ENCODE data around the gene PLEKHA5. TPM values are rescaled to one million over a fixed set of nuclear protein-coding genes. Genes with fewer than 3 reads are reported as not detected.

The PLEKHA5 gene
- polyA plus RNA-seq, 1 of the 3 experiments (the other 2 are of a cell fraction), result 7.1 TPM

- TF ChIP-seq TAF1 (IDR thresholded peaks at IDR 0.05; ENCODE audit: borderline replicate concordance, low read depth, low read length), result no peak
- no peak for TF ChIP-seq EZH2phosphoT487 (IDR thresholded peaks at IDR 0.05; ENCODE audit: borderline replicate concordance, low read depth)
- TF ChIP-seq CTCF (IDR thresholded peaks at IDR 0.05), result no peak
- TF ChIP-seq MXI1 (IDR thresholded peaks at IDR 0.05; ENCODE audit: low read depth, low read length), result no peak
- no peak for TF ChIP-seq FOXJ3 (CRISPR knock-in tag; IDR thresholded peaks at IDR 0.05)
- TF ChIP-seq IRF3 (IDR thresholded peaks at IDR 0.05; ENCODE audit: low read depth, low read length), result no peak
- TF ChIP-seq, protein P1, sequence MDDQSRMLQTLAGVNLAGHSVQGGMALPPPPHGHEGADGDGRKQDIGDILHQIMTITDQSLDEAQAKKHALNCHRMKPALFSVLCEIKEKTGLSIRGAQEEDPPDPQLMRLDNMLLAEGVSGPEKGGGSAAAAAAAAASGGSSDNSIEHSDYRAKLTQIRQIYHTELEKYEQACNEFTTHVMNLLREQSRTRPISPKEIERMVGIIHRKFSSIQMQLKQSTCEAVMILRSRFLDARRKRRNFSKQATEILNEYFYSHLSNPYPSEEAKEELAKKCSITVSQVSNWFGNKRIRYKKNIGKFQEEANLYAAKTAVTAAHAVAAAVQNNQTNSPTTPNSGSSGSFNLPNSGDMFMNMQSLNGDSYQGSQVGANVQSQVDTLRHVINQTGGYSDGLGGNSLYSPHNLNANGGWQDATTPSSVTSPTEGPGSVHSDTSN (IDR thresholded peaks at IDR 0.05), result no peak
- TF ChIP-seq TCF12 (IDR thresholded peaks at IDR 0.05), result no peak
- no peaks in the 10 kb centered on the region for H4K20me1 ChIP-seq (ENCODE audit: insufficient read depth)
- H3K36me3 ChIP-seq (replicated peaks in 1 of 2; ENCODE audit: control insufficient read depth in 1 of 2, insufficient read depth in 2 of 2, low read length in 1 of 2), result peaks cover 0 to 6% of the 10 kb centered on the region in 2 experiments
- H3K9ac ChIP-seq, result no peak overlapping the region
- 62% methylated on average over 3 of the region's 3 CpGs for WGBS (ENCODE audit: low lambda C conversion rate)
- no peaks in the 10 kb centered on the region for H3K9me2 ChIP-seq
- H3K27me3 ChIP-seq (ENCODE audit: insufficient read depth), result no peaks in the 10 kb centered on the region
- no peak for DNase-seq
- CTCF ChIA-PET, result no interaction called here
- POLR2A ChIA-PET, result no interaction called here
- H3F3A ChIP-seq (replicated peaks; ENCODE audit: insufficient read depth), result peaks cover 7% of the 10 kb centered on the region
- H3K4me3 ChIP-seq (ENCODE audit: low read depth in 2 of 2, low read length in 1 of 2), result no peak overlapping the region
- H3K4me1 ChIP-seq (ENCODE audit: control insufficient read depth in 1 of 2, insufficient read depth in 2 of 2, low read depth in 1 of 2, low read length in 1 of 2), result no peaks in the 10 kb centered on the region; a peak in 1 of 4 replicates
- H3K9me3 ChIP-seq, result no peaks in the 10 kb centered on the region; the same call in 1 of the 2 replicates
- no peak overlapping the region for H3K27ac ChIP-seq (ENCODE audit: low read depth in 2 of 2, low read length in 1 of 2)
- H3K79me2 ChIP-seq (ENCODE audit: insufficient read depth), result peaks cover 13% of the 10 kb centered on the region; the same call in 1 of the 2 replicates
- H2AFZ ChIP-seq (ENCODE audit: low read depth), result no peak overlapping the region
- H3K4me2 ChIP-seq, result no peak overlapping the region
Observed at GRCh38 chr12:19251481-19252132, 122.1 kb downstream of the PLEKHA5 start.

- Histone ChIP-seq H3K27ac (ENCODE audit: low read depth in 2 of 2, low read length in 1 of 2) (no peak overlapping the region), H3K79me2 (ENCODE audit: insufficient read depth) (no peaks in the 10 kb centered on the region), H3K4me3 (ENCODE audit: low read depth in 2 of 2, low read length in 1 of 2) (no peak overlapping the region), H3K36me3 (replicated peaks in 1 of 2; ENCODE audit: control insufficient read depth in 1 of 2, insufficient read depth in 2 of 2, low read length in 1 of 2) (peaks cover 0 to 3% of the 10 kb centered on the region in 2 experiments), H3K4me2 (no peak overlapping the region), H2AFZ (ENCODE audit: low read depth) (no peak overlapping the region), H3F3A (replicated peaks; ENCODE audit: insufficient read depth) (peaks cover 23% of the 10 kb centered on the region), H3K9me2 (no peaks in the 10 kb centered on the region), H3K9me3 (no peaks in the 10 kb centered on the region), H4K20me1 (ENCODE audit: insufficient read depth) (no peaks in the 10 kb centered on the region), H3K27me3 (ENCODE audit: insufficient read depth) (no peaks in the 10 kb centered on the region), H3K9ac (no peak overlapping the region), H3K4me1 (ENCODE audit: control insufficient read depth in 1 of 2, insufficient read depth in 2 of 2, low read depth in 1 of 2, low read length in 1 of 2) (peaks cover 0 to 11% of the 10 kb centered on the region in 2 experiments; a peak in 2 of 4 replicates)
- no peak for DNase-seq
- ChIA-PET CTCF (no interaction called here), POLR2A (no interaction called here)
- WGBS (ENCODE audit: low lambda C conversion rate), result 96% methylated on average over 2 of the region's 2 CpGs
- TF ChIP-seq GABPA (IDR thresholded peaks at IDR 0.05; ENCODE audit: low read depth), result no peak
- TF ChIP-seq FOXM1 (IDR thresholded peaks at IDR 0.05; ENCODE audit: low read depth), result no peak
- TF ChIP-seq USF1 (IDR thresholded peaks at IDR 0.05; ENCODE audit: borderline replicate concordance, low read depth), result no peak
- TF ChIP-seq, protein P2, sequence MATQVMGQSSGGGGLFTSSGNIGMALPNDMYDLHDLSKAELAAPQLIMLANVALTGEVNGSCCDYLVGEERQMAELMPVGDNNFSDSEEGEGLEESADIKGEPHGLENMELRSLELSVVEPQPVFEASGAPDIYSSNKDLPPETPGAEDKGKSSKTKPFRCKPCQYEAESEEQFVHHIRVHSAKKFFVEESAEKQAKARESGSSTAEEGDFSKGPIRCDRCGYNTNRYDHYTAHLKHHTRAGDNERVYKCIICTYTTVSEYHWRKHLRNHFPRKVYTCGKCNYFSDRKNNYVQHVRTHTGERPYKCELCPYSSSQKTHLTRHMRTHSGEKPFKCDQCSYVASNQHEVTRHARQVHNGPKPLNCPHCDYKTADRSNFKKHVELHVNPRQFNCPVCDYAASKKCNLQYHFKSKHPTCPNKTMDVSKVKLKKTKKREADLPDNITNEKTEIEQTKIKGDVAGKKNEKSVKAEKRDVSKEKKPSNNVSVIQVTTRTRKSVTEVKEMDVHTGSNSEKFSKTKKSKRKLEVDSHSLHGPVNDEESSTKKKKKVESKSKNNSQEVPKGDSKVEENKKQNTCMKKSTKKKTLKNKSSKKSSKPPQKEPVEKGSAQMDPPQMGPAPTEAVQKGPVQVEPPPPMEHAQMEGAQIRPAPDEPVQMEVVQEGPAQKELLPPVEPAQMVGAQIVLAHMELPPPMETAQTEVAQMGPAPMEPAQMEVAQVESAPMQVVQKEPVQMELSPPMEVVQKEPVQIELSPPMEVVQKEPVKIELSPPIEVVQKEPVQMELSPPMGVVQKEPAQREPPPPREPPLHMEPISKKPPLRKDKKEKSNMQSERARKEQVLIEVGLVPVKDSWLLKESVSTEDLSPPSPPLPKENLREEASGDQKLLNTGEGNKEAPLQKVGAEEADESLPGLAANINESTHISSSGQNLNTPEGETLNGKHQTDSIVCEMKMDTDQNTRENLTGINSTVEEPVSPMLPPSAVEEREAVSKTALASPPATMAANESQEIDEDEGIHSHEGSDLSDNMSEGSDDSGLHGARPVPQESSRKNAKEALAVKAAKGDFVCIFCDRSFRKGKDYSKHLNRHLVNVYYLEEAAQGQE (IDR thresholded peaks at IDR 0.05; ENCODE audit: low read depth, low read length), result no peak
- TF ChIP-seq RXRA (IDR thresholded peaks at IDR 0.05; ENCODE audit: borderline replicate concordance, low read depth), result no peak
- TF ChIP-seq, protein P1 (IDR thresholded peaks at IDR 0.05), result no peak
- TF ChIP-seq FOSL2 (IDR thresholded peaks at IDR 0.05; ENCODE audit: borderline replicate concordance, low read depth), result no peak
- TF ChIP-seq, protein P3, sequence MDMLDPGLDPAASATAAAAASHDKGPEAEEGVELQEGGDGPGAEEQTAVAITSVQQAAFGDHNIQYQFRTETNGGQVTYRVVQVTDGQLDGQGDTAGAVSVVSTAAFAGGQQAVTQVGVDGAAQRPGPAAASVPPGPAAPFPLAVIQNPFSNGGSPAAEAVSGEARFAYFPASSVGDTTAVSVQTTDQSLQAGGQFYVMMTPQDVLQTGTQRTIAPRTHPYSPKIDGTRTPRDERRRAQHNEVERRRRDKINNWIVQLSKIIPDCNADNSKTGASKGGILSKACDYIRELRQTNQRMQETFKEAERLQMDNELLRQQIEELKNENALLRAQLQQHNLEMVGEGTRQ (IDR thresholded peaks at IDR 0.05; ENCODE audit: borderline replicate concordance, low read depth, low read length), result no peak
Observed at GRCh38 chr12:19260135-19260534, 130.6 kb downstream of the PLEKHA5 start.
